Tibial nerve (tissue), 4 donors: ENCODE data around the gene PLXDC2. TPM values are rescaled to one million over a fixed set of nuclear protein-coding genes. Genes with fewer than 3 reads are reported as not detected.

ENCODE experiments used
- DNase-seq, 2 donors: peaks; one replicate each; pipeline ENCODE4 v3.0.0-alpha.2; 2019; ENCODE audit warnings: low spot score in 2 of 2
- H3K27ac ChIP-seq, 4 donors: fragments of 200-600 bp; sonication (generic) in 3 of 4; one replicate each; pipeline ENCODE4 v1.5.1; 2017 to 2019; ENCODE audit warnings: mild to moderate bottlenecking in 1 of 4
- H3K27me3 ChIP-seq, 2 donors: fragments of 200-600 bp; sonication (generic) in 1 of 2; one replicate each; pipeline versions ENCODE4 v1.5.1 to v1.6.0; 2017 to 2019
- H3K36me3 ChIP-seq, 3 donors: fragments of 200-600 bp; sonication (generic); one replicate each; pipeline ENCODE4 v1.5.1; 2018 to 2019
- H3K4me1 ChIP-seq, 4 donors: fragments of 200-600 bp; sonication (generic) in 3 of 4; one replicate each; pipeline ENCODE4 v1.5.1; 2017 to 2019
- H3K4me3 ChIP-seq, 4 donors: fragments of 200-600 bp; sonication (generic) in 3 of 4; one replicate each; pipeline ENCODE4 v1.5.1; 2017 to 2019; ENCODE audit warnings: mild to moderate bottlenecking in 1 of 4, moderate library complexity in 1 of 4
- H3K9me3 ChIP-seq, 4 donors: fragments of 200-600 bp; sonication (generic) in 3 of 4; one replicate each; pipeline ENCODE4 v1.5.1; 2017 to 2019
- CTCF ChIP-seq, 5 experiments: fragments of 200-600 bp in 3 of 5; fragments of 450-650 bp in 2 of 5; sonication (generic) in 3 of 5; IDR thresholded peaks; one replicate each; pipeline ENCODE4 v1.5.1; 2016 to 2019; ENCODE audit warnings: antibody characterized with exemption in 5 of 5, mild to moderate bottlenecking in 3 of 5, moderate library complexity in 2 of 5
- EP300 ChIP-seq, 2 donors: sonication (generic); formaldehyde crosslinking; IDR thresholded peaks; one replicate each; pipeline ENCODE4 v1.6.1; 2017; ENCODE audit warnings: antibody characterized with exemption in 2 of 2, mild to moderate bottlenecking in 1 of 2
- POLR2A ChIP-seq, 2 donors: fragments of 450-650 bp; IDR thresholded peaks; one replicate each; pipeline ENCODE4 v1.6.1; 2017; ENCODE audit warnings: antibody characterized with exemption in 2 of 2, mild to moderate bottlenecking in 2 of 2, moderate library complexity in 2 of 2
- WGBS, 2 donors: methylation state at CpG; one replicate each; pipeline ENCODE4 v1.1.5; 2018; 5-methylcytosine and 5-hydroxymethylcytosine counted together
- total RNA-seq, 4 donors: library from RNA; depleted of rRNA; stranded (reverse); fragments of >200 nt; gene quantifications; one replicate each; pipeline ENCODE4 v1.1.0, GENCODE V29; 2016

The PLXDC2 gene
- total RNA-seq, 4 donors from 2014 or later, result 55.2 to 79.2 (median 74.5) TPM

DNA sequence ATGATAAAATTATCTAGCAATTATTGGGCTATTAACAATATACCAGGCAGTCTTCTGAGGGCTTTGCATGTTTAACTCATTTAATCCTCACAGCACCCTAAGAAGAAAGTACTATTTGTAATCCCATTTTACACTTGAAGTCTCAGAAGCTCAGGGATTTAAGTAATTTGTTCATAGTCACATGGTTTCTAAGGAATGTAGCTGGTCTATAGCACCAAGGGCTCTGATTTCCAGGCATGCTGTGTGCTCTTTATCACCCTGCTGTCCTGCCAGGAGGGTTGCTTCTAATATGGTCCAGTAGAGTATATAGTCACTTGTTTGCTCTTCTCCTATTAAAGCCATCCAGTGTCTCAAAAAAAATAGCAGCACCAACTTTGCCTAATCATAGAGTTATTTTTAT is 417.2 kb downstream of the PLXDC2 start:
- TF ChIP-seq EP300 (IDR thresholded peaks at IDR 0.05), result no peak
- no peak for TF ChIP-seq CTCF (IDR thresholded peaks at IDR 0.05)
- no peak for TF ChIP-seq POLR2A (IDR thresholded peaks at IDR 0.05)
- no peak for DNase-seq
- no peaks in the 10 kb centered on the region for H3K4me1 ChIP-seq
- no peaks in the 10 kb centered on the region for H3K27me3 ChIP-seq
- H3K4me3 ChIP-seq, result no peak overlapping the region
- H3K27ac ChIP-seq, result no peak overlapping the region
- H3K9me3 ChIP-seq, result no peaks in the 10 kb centered on the region
- H3K36me3 ChIP-seq, result no peaks in the 10 kb centered on the region

DNA sequence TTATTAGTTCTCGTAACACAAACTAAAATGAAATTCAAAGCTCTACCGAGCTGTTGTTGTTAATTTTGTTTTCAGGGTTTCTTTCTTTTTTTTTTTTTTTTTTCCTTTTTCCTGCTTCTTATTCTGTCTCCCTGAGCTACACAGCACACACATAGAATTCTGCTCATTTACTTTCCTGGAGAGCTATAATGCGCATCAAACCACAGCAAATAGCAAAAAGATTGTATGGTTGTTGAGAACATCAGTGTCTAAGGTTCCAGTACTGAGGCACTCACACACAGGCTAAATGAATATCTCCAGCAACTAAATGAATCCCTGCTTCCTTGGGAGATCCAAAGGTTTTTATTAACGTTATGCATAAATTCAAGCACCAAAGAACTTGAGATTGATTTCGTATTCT is 418.3 kb downstream of the PLXDC2 start:
- Histone ChIP-seq H3K4me1 (no peaks in the 10 kb centered on the region), H3K36me3 (no peaks in the 10 kb centered on the region), H3K4me3 (no peak overlapping the region), H3K27me3 (no peaks in the 10 kb centered on the region), H3K9me3 (no peaks in the 10 kb centered on the region), H3K27ac (no peak overlapping the region)
- no peak for DNase-seq
- TF ChIP-seq CTCF (IDR thresholded peaks at IDR 0.05), result no peak
- TF ChIP-seq POLR2A (IDR thresholded peaks at IDR 0.05), result no peak
- TF ChIP-seq EP300 (IDR thresholded peaks at IDR 0.05), result no peak
- 91 to 93% methylated on average over 5 of the region's 5 CpGs for WGBS, 2 donors

- WGBS, 2 donors, result 94 to 96% methylated on average over 2 of the region's 2 CpGs
- no peak for DNase-seq
- no peaks in the 10 kb centered on the region for H3K9me3 ChIP-seq
Observed at GRCh38 chr10:20237091-20237570, 420.9 kb downstream of the PLXDC2 start.

DNA sequence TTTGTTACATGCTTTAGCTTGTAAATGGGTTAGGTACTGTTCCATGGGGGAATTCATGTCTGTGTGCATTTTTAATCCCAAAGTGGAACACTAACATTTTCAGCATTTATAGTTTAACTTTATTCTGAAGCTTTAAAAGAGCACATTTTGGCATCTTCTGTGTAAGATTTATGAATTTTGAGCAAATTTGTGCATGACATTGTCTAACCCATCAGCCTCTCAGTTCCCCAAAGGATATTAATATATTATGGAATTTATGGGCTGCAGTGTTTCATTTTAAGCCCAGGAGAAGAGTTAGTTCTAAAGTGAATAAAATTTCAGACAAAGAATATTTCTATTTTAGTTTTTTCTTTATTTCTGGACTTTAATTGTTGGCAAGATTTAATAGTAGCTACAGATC is 421.4 kb downstream of the PLXDC2 start:
- no peak for DNase-seq
- no peak for TF ChIP-seq POLR2A (IDR thresholded peaks at IDR 0.05)
- no peak for TF ChIP-seq EP300 (IDR thresholded peaks at IDR 0.05)
- TF ChIP-seq CTCF (IDR thresholded peaks at IDR 0.05), result no peak
- H3K27ac ChIP-seq, result no peak overlapping the region
- H3K27me3 ChIP-seq, result no peaks in the 10 kb centered on the region
- H3K9me3 ChIP-seq, result no peaks in the 10 kb centered on the region
- H3K4me1 ChIP-seq, result peaks cover 0 to 10% (median 0%) of the 10 kb centered on the region in 4 donors
- no peaks in the 10 kb centered on the region for H3K36me3 ChIP-seq
- no peak overlapping the region for H3K4me3 ChIP-seq

More at GRCh38 chr10:20237091-20237570, 420.9 kb downstream of the PLXDC2 start:
- Histone ChIP-seq H3K4me3 (no peak overlapping the region), H3K4me1 (peaks cover 0 to 10% (median 0%) of the 10 kb centered on the region in 4 donors), H3K36me3 (no peaks in the 10 kb centered on the region), H3K27me3 (no peaks in the 10 kb centered on the region), H3K27ac (no peak overlapping the region)
- no peak for TF ChIP-seq POLR2A (IDR thresholded peaks at IDR 0.05)
- no peak for TF ChIP-seq EP300 (IDR thresholded peaks at IDR 0.05)
- no peak for TF ChIP-seq CTCF (IDR thresholded peaks at IDR 0.05)

DNA sequence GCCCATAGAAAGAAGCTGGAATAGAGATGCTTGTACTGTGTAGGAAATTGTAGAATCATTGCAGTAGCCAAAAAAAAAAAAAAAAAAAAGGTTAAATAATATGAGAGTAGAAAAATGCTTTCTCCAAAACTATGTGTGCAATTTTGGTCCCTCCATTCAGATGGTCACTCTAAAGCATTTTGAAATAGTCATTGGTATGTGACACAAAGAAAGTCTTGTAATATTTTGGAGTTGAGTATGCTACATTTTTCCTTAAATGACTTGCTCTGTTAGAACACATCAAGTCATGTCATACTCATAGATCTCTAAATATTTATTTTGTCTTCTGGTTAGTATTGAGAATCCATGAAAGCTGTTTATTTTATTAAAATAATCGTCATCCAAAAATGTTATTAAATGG is 424.4 kb downstream of the PLXDC2 start:
- no peak for DNase-seq
- WGBS, 2 donors, result 45 to 57% methylated on average over 1 of the region's 1 CpG
- Histone ChIP-seq H3K36me3 (peaks cover 0 to 10% (median 0%) of the 10 kb centered on the region in 3 donors), H3K27ac (no peak overlapping the region), H3K27me3 (no peaks in the 10 kb centered on the region), H3K4me3 (no peak overlapping the region), H3K4me1 (peaks cover 0 to 10% (median 0%) of the 10 kb centered on the region in 4 donors), H3K9me3 (no peaks in the 10 kb centered on the region)
- no peak for TF ChIP-seq CTCF (IDR thresholded peaks at IDR 0.05)
- no peak for TF ChIP-seq POLR2A (IDR thresholded peaks at IDR 0.05)
